ENCODE measurements around the gene AJAP1. TPM values are rescaled to one million over a fixed set of nuclear protein-coding genes. Genes with fewer than 3 reads are reported as not detected.

Gene AJAP1
- total and polyA plus RNA-seq, 2 experiments from 2014 or later, result not detected

DNA sequence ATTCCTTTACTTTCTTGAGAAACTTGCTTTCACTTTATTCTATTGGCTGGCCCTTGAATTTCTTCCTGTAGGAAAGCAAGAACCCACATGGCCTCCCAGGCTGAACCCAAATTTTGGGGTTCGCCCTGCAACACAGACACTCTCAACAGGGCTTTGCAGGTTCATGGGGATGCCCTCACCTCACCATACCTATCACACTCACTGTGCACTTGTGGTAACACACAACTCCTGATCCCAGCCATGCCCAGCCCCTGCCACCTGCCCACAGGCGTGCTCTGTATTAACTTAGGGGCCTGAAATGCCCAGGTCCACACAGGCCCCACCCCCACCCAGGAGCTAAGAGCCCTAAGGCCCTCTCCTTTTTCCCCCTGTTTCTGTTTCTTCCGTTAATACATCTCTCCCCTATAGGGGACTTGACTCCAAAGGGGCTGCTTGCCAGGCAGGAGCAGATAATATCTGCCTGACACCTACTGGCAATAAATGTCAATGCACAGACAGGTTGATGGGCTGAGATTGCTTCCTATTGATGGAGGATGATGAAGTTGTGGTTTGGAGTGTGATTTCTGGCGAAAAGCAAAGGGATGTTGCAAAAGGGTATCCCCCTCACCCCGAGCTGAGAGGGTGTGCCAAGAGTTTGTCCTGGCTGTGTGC lies 171.5 kb downstream of the AJAP1 start:
- DNase-seq (ENCODE audit: low spot score) (no peak), ATAC-seq (peak; percentile 94)
- H3K27ac ChIP-seq (ENCODE audit: low read depth), result no peak overlapping the region
- Mint-ChIP-seq H3K36me3 (ENCODE audit: low read depth) (peaks cover 18% of the 10 kb centered on the region), H3K27me3 (ENCODE audit: insufficient read depth, low read depth, poor library complexity) (peaks cover 9% of the 10 kb centered on the region), H3K4me1 (peaks cover 21% of the 10 kb centered on the region), H3K4me3 (no peak overlapping the region), H3K27ac (no peak overlapping the region), H3K9me3 (peaks cover 23% of the 10 kb centered on the region)
- H3K4me3 ChIP-seq, result no peak overlapping the region
- H3K4me2 ChIP-seq, result no peak overlapping the region
- H4K20me1 ChIP-seq (replicated peaks; ENCODE audit: insufficient read depth), result no peaks in the 10 kb centered on the region
- H2AFZ ChIP-seq, result no peak overlapping the region
- TF ChIP-seq CREB1 (CRISPR knock-in tag; IDR thresholded peaks at IDR 0.05; ENCODE audit: low read depth), result no peak
- no peak for TF ChIP-seq STAT1 (IDR thresholded peaks at IDR 0.05; ENCODE audit: unreplicated experiment)
- TF ChIP-seq, protein P1, sequence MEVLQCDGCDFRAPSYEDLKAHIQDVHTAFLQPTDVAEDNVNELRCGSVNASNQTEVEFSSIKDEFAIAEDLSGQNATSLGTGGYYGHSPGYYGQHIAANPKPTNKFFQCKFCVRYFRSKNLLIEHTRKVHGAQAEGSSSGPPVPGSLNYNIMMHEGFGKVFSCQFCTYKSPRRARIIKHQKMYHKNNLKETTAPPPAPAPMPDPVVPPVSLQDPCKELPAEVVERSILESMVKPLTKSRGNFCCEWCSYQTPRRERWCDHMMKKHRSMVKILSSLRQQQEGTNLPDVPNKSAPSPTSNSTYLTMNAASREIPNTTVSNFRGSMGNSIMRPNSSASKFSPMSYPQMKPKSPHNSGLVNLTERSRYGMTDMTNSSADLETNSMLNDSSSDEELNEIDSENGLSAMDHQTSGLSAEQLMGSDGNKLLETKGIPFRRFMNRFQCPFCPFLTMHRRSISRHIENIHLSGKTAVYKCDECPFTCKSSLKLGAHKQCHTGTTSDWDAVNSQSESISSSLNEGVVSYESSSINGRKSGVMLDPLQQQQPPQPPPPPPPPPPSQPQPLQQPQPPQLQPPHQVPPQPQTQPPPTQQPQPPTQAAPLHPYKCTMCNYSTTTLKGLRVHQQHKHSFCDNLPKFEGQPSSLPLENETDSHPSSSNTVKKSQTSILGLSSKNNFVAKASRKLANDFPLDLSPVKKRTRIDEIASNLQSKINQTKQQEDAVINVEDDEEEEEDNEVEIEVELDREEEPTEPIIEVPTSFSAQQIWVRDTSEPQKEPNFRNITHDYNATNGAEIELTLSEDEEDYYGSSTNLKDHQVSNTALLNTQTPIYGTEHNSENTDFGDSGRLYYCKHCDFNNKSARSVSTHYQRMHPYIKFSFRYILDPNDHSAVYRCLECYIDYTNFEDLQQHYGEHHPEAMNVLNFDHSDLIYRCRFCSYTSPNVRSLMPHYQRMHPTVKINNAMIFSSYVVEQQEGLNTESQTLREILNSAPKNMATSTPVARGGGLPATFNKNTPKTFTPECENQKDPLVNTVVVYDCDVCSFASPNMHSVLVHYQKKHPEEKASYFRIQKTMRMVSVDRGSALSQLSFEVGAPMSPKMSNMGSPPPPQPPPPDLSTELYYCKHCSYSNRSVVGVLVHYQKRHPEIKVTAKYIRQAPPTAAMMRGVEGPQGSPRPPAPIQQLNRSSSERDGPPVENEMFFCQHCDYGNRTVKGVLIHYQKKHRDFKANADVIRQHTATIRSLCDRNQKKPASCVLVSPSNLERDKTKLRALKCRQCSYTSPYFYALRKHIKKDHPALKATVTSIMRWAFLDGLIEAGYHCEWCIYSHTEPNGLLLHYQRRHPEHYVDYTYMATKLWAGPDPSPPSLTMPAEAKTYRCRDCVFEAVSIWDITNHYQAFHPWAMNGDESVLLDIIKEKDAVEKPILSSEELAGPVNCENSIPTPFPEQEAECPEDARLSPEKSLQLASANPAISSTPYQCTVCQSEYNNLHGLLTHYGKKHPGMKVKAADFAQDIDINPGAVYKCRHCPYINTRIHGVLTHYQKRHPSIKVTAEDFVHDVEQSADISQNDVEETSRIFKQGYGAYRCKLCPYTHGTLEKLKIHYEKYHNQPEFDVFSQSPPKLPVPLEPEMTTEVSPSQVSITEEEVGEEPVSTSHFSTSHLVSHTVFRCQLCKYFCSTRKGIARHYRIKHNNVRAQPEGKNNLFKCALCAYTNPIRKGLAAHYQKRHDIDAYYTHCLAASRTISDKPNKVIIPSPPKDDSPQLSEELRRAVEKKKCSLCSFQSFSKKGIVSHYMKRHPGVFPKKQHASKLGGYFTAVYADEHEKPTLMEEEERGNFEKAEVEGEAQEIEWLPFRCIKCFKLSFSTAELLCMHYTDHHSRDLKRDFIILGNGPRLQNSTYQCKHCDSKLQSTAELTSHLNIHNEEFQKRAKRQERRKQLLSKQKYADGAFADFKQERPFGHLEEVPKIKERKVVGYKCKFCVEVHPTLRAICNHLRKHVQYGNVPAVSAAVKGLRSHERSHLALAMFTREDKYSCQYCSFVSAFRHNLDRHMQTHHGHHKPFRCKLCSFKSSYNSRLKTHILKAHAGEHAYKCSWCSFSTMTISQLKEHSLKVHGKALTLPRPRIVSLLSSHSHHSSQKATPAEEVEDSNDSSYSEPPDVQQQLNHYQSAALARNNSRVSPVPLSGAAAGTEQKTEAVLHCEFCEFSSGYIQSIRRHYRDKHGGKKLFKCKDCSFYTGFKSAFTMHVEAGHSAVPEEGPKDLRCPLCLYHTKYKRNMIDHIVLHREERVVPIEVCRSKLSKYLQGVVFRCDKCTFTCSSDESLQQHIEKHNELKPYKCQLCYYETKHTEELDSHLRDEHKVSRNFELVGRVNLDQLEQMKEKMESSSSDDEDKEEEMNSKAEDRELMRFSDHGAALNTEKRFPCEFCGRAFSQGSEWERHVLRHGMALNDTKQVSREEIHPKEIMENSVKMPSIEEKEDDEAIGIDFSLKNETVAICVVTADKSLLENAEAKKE (CRISPR knock-in tag; IDR thresholded peaks at IDR 0.05), result no peak
- TF ChIP-seq, protein P2, sequence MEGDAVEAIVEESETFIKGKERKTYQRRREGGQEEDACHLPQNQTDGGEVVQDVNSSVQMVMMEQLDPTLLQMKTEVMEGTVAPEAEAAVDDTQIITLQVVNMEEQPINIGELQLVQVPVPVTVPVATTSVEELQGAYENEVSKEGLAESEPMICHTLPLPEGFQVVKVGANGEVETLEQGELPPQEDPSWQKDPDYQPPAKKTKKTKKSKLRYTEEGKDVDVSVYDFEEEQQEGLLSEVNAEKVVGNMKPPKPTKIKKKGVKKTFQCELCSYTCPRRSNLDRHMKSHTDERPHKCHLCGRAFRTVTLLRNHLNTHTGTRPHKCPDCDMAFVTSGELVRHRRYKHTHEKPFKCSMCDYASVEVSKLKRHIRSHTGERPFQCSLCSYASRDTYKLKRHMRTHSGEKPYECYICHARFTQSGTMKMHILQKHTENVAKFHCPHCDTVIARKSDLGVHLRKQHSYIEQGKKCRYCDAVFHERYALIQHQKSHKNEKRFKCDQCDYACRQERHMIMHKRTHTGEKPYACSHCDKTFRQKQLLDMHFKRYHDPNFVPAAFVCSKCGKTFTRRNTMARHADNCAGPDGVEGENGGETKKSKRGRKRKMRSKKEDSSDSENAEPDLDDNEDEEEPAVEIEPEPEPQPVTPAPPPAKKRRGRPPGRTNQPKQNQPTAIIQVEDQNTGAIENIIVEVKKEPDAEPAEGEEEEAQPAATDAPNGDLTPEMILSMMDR (conservative IDR thresholded peaks at IDR 0.05; ENCODE audit: low read depth in 2 of 2), result no peak
- H3K4me1 ChIP-seq (ENCODE audit: insufficient read depth), result no peaks in the 10 kb centered on the region
- no peaks in the 10 kb centered on the region for H3K79me2 ChIP-seq (replicated peaks; ENCODE audit: insufficient read depth)
- H3K36me3 ChIP-seq (ENCODE audit: insufficient read depth), result peaks cover 3% of the 10 kb centered on the region; the same call in 1 of the 2 replicates
- no peaks in the 10 kb centered on the region for H3F3A ChIP-seq (replicated peaks; ENCODE audit: low read depth)
- no peaks in the 10 kb centered on the region for H3K9me2 ChIP-seq (ENCODE audit: insufficient read depth)
- no peaks in the 10 kb centered on the region for H3K27me3 ChIP-seq (ENCODE audit: insufficient read depth)

Measured in GM23338 (cell line).